Activated CD4-positive, alpha-beta T cell treated with anti-CD3 and anti-CD28 coated beads, Interleukin-2, amount 50 U/mL, for 24 hours (primary cell): ENCODE measurements around the gene HEATR5A.
"Not testable (repeated sequence)": the region's sequence is repeated elsewhere in the genome, so short reads cannot be mapped to it uniquely, and the experiment has no call there.

Experiments
- DNase-seq, 2 donors: peaks; one replicate each; pipeline ENCODE4 v3.0.0-alpha.2; 2020; ENCODE audit warnings: low read depth in 1 of 2, low spot score in 1 of 2

HEATR5A gene

DNA sequence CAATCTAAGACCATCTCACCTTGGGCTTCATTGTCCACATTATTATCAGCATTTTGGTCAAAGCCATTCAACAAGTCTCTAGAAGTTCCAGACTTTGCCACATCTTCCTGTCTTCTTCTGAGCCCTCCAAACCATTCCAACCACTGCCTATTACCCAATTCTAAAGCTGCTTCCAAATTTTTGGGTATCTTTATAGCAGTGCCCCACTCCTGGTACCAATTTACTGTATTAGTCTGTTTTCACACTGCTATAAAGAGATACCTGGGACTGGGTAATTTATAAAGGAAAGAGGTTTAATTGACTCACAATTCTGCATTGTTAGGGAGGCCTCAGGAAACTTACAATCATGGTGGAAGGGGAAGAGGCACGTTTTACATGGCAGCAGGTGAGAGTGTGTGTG lies 89.0 kb downstream of the HEATR5A start:
- DNase-seq: not testable (repeated sequence)

DNA sequence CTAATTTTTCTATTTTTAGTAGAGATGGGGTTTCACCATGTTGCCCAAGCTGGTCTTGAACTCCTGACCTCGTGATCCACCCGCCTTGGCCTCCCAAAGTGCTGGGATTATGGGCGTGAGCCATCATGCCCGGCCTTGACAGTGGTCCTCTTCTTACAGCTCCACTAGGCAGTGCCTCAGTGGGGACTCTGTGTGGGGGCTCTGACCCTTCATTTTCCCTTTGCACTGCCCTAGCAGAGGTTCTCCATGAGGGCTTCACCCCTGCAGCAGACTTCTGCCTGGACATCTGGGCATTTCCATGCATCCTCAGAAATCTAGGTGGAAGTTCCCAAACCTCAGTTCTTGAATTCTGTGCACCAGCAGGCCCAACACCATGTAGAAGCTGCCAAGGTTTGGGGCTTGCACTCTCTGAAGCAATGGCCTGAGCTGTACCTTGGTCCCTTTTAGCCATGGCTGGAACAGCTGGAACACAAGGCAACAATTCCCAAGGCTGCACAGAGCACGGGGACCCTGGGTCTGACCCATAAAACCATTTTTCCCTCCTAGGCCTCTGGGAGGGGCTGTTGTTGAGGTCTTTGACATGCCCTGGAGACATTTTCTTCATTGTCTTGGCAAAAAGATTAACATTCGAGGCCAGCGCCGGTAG lies 90.4 kb downstream of the HEATR5A start:
- DNase-seq: not testable (repeated sequence)

DNA sequence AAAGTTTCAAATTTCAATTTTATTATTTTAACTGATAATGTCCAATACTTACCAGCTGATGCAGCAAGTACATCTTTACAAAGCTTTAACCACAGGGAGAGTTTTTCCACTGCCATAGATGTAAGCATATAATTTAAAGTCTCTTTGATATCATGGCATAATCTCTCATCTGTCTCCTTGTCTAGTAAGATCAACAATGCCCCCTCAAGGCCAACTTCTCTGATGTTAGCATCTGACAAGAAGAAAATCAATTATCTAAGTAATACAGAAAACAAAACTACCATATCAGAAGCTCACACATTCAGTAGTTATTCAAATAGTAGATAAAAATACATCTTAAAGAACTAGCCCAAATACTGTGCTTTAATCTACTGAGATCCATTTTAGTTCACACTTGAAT lies 94.2 kb downstream of the HEATR5A start:
- no peak for DNase-seq

DNA sequence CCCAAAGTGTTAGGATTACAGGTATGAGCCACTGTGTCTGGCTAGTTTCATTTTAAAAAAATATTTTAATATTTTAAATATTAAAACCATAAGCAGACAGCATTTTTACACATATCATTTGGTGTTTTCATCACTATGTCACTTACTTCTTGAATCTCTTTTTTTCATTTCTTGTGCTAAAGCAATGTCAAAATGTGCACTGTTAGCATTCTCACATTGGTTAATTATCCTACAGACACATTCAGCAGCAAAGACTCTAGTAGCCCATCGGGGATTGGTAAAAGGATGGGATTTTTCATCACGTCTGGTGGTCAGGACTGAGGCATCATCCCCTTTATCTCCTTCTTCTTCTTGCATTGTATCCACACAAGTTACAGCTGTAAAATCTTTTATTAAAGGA lies 96.9 kb downstream of the HEATR5A start:
- no peak for DNase-seq

DNA sequence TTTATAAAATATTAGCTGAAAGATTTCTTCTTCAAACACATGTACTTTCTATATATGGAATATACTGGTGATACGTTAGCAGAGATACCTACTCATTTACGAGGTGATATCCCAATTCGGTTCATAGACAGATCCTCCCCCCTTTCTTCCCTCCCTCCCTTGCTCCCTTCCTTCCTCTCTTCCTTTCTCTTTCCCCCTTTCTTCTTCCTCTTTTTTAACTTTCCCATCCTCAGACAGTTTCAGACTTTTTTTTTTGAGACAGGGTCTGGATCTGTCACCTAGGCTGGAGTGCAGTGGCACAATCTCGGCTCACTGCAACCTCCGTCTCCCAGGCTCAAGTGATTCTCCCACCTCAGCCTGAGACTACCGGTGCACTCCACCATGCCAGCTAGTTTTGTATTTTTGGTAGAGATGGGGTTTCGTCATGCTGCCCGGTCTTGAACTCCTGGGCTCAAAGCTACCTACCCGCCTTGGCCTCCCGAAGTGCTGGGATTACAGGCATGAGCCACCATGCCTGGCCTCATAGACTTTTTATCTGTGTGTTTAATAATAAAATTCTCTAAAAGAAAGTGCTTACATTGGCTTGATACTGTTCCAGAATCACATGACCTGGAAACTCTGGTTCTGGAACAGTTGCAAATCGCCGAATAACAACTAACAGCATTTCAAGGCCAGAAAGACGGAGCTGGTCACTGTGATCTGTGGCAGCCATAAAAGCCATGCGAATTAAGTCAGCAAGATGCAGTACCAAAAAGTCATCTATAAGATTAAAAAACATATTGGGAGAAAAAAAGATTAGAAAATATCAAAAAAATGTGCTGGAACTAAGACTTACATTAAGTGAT lies 99.2 kb downstream of the HEATR5A start:
- no peak for DNase-seq

DNA sequence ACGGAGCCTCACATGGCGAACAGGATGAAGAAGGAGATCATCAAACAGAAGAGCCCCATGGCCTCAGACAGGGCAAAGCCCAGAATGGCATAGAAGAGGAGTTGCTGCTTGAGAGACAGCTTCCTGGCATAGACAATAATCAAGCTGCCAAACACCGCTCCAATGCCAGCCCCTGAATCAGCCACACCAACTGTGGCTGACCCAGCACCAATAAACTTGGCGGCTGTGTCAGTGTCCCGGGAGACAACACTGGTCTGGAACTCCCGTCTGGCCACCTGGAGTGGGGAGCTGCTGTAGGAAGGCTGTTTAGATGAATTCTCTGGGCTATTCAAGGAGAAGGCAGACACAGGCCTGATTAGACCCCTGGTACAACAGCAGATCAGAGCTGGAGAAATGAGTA lies 100.1 kb downstream of the HEATR5A start:
- no peak for DNase-seq

DNA sequence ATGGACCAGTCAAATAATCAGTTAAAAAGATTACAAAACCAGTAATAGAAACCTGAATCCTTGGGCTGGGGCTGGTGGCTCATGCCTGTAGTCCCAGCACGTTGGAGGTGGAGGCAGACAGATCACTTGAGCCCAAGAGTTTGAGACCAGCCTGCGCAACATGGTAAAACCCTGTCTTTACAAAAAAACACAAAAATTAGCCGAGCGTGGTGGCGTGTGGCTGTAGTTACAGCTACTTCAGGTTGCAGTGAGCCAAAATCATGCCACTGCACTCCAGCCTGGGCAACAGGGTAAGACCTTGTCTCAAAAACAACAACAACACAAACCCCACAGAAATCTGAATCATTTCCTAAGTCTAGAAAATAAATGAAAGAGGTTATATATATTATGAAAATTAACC lies 100.6 kb downstream of the HEATR5A start:
- no peak for DNase-seq

DNA sequence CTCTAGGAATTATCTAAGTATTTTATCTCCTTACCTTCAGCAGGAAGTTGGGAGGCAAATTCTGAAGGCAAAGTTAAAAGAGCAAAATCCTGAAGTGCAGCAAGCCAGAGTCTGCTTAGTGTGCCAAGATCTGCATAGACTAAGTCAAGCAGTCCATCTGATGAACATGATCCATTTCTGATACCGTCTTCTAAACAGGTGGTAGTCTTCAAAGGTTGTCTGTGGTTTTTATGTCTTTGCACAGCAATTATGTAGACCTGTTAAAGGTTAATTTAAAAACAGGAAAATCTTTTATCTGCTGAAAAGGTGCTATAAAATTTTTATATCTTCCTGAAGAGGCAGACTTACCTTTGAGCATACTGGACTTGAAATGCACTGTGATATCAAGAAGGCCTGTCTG lies 107.4 kb downstream of the HEATR5A start:
- DNase-seq: no peak

DNA sequence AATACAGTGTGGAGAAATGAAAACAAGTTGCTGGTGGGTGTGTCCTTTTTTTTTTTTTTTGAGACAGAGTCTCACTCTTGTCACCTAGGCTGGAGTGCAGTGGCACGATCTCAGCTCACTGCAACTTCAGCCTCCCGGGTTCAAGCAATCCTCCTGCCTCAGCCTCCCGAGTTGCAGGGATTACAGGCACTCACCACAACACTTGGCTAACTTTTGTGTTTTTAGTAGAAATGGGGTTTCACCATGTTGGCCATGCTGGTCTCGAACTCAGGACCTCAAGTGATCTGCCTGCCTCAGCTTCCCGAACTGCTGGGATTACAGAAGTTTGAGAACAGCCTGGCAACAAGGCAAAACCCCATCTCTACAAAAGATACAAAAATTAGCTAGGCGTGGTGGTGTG lies 108.0 kb downstream of the HEATR5A start:
- DNase-seq: not testable (repeated sequence)

DNA sequence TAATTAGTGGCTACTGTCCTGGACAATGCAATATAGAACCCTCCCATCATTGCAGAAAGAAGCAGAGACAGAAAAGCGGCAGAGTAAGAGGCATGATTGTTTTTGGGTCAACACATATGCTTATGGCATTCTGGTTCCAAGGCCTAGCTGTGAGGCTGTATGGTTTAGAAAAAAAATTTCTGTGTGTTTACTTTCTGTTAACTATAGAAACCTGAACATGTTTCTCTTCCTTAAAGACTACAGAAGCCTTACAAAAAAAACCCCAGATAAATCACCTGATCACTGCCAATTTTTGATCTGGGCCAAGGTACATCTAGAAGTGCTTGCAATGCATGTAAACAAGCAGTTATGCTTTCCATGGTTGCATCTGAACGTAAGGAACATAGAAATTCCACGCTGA lies 112.7 kb downstream of the HEATR5A start:
- no peak for DNase-seq

DNA sequence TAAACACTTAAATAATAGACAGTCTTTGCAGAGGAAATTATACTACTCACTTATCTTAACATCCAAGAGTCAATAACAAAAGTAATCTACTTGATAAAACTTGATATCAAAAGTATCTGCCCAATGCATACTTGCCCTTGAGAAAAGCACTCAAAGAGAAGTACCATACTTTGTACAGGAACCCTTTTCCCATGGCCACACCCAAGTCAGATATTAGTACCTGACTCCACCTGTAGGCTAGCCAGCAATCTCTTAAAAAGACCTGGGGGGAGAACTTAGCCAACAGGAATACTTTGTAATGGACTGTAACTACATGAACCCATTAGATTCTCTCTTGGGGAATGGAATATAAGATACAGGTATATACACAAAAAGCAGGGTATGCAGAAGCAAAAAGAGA lies 113.2 kb downstream of the HEATR5A start:
- DNase-seq: no peak

DNA sequence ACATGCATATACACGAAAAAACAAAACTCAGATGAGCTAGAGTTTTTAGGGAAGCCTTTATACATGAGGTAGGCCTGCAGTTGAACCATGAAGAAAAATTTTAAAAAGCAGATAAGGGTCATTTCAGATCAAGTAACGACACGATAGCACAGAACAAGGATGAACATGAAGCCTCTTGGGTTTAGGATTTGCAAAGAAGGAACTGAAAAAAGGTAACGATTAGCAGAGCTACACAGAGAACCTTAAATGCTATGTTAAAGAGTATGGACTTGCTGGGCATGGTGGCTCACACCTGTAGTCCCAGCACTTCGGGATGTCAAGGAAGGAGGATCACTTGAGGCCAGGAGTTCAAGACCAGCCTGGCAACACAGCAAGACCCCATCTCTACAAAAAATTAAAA lies 116.7 kb downstream of the HEATR5A start:
- no peak for DNase-seq

DNA sequence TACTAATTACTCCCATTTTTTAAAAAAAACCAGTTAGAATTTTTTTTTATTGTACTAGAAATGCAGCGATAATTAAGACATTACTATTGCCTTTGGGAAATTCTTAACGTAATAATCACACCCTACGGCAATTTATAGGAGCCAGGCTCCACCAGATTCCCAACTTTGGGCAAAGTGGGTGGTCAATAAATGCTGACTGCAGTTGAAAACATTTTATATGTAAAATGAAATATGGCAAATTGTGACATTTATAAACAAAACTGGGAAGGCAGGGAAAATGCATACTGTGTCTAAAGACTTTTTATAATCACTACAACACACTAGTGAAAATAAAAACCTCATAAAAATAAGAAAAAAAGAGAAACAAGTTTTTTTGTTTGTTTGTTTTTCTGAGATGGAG lies 119.5 kb downstream of the HEATR5A start:
- no peak for DNase-seq

DNA sequence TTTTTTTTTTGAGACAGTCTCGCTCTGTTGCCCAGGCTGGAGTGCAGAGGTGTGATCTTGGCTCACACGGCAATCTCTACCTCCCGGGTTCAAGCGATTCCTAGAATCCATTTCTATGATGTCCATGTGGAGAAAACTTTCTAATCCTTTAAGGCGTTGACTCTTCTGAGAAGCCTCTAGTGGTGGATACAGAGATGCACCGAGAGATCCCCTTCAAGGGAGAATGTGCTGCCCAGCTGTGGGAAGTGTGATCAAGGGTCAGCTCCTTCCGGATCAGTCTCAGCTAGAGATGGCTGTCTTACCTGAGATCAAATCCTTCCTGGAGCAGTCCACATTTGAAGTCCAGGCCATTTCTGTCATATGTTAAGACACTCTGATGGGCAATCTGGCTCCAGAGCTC lies 120.1 kb downstream of the HEATR5A start:
- DNase-seq: no peak

DNA sequence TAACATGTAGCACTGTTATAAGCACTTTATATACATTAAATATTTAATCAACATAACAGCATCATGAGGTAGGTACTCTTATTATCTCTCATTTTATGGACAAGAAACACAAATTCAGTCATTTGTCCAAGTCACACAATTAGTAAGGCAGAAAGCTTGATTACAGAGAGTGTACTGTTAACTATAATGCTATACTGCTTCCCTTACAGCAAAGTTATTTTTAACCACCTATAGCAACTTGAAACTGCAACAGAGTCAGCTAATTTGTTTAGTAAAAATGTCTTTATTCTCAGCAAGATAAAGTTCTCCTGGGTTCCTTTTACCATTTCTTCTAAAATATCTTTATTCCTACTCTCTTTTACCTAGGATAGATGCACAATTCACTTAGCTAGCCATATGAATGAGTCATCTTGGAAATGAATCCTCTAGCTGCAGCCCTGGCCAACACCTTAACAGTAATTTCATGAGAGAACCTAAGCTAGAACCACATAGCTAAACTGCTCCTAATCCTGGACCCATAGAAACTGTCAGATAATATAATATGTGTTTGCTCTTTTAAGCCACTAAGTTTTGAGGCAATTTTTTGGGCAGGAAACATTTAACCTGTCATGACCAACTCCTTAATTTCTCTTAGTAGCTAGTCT lies 122.5 kb downstream of the HEATR5A start:
- DNase-seq: no peak

DNA sequence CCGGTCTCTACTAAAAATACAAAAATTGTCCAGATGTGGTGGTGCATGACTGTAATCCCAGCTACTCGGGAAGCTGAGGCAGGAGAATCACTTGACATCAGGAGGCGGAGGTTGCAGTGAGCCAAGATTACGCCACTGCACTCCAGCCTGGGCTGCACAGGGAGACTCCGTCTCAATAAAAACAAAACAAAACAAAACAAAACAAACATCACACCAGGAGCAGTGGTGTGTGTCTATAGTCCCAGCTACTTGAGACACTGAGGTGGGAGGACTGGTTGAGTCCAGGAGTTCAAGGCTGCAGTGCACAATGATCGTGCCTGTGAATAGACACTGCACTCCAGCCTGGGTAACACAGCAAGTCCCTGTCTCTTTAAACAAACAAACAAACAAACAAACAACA lies 123.2 kb downstream of the HEATR5A start:
- no peak for DNase-seq

DNA sequence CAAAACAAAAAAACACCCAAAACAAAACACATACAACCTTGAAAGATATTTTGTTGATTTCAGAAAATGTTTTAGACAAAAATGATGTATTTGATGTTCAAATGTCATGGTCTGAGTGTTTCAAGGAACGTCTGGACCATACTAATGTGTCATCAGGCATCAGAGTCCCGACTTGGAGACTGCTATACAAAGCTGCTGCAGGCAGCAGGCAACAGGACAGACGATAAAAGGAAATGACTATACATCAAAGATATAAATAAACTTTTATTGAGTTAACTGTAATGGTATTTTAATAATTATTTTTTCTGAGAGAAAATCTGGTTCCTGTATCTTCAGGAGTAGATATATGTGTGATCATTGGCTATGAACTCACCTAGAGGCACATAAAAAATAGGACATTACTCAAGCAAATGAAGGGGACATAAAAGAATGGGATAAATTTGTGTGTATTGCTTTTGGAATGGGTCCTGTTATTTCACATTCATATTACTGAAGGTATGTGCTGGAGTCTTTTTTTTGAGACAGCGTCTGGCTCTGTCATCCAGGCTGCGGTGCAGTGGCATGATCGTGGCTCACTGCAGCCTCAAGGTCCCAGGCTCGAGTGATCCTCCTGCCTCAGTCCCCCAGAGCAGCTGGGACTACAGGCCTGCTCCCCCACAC lies 125.5 kb downstream of the HEATR5A start:
- no peak for DNase-seq

DNA sequence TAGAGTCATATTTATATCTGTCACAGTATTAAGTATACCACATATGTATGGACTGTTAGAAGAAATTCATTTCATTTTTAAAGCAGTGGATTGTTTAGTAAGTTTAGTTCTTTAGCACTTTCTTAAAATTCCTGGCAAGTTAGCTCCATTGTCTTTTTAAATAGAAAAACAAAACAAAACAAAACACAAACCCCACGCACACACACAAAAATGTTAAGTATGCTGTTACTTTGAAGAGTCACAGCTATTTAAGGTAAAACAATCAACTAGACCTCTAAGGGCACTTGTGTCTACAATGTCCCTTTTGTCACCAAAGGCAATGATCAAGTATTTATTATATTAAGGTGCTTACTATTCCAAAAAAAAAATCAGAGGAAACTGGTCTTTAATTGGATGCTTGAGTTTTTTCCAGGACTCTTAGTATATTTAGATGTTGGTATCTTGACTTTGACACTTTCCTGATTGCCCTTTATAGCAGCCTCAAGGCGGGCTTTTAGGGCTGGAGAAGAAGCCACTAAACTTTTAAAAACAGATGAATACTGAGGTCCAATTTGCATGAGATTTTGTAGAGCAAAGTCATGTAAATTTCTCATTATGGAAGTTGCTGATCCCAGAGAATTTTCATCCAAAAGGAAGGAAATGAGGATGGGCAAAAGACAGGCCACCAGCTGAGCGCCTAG lies 127.3 kb downstream of the HEATR5A start:
- DNase-seq: no peak

DNA sequence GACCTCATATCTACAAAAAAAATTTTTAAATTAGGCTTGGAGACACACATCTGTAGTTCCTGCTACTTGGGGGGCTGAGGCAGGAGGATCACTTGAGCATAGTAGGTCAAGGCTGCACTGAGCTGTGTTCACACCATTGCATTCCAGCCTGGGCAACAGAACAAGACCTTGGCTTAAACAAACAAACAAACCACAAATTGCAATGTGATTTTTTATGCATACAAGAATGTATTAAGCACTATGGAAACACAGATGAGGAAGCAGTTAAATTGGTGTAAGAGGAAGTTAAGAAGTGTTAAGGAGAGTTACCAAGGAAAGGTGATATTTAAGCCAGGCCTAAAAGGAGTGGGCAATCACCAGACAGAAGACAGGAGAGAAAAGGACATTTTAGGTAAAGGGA lies 129.1 kb downstream of the HEATR5A start:
- no peak for DNase-seq

DNA sequence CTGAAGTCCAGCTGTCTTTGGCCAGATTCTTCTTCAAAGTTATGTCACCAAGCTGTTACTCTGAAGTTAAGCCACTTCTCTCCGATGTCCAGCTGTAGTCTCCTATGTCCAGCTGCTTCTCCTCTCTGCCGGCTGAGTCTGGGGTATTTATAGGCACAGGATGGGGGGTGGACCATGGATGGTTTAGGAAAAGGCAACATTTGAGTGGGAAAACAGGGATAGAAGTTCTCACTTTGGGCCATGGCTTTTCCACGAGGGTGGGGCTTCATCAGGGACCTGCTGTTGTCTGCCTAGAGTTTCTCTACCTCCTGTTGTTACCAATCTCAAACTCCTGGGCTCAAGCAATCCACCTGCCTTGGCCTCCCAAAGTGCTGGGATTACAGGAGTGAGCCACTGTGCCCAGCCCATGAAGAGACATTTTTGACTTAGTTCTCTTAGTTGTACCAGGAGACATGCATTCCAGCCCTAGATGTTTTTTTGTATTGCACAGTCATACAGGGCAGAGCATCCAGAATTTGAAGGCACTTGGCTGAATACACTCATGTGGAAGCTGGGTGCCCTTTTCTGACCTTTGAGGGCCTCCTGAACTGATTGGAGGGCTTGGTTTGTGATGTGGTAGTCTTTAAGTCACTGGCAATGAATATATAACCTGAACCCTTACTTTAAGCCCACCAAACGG lies 132.9 kb downstream of the HEATR5A start:
- DNase-seq: no peak
